GM18873 (cell line): ENCODE results near the gene HIVEP2.

ENCODE experiments used
- ATAC-seq: cut with Tn5 transposase; IDR thresholded peaks from one replicate; pipeline ENCODE4 v1.9.1; 2021; ENCODE audit warnings: mild to moderate bottlenecking, moderate library complexity, moderate number of reproducible peaks; ENCODE audit not compliant: unreplicated experiment, low FRiP score

Gene HIVEP2

GRCh38 chr6:142845624-142846458 lies 99.1 kb downstream of the HIVEP2 start:
- no peak for ATAC-seq

GRCh38 chr6:142845143-142845571 lies 99.8 kb downstream of the HIVEP2 start:
- ATAC-seq, result peak; percentile 30

DNA sequence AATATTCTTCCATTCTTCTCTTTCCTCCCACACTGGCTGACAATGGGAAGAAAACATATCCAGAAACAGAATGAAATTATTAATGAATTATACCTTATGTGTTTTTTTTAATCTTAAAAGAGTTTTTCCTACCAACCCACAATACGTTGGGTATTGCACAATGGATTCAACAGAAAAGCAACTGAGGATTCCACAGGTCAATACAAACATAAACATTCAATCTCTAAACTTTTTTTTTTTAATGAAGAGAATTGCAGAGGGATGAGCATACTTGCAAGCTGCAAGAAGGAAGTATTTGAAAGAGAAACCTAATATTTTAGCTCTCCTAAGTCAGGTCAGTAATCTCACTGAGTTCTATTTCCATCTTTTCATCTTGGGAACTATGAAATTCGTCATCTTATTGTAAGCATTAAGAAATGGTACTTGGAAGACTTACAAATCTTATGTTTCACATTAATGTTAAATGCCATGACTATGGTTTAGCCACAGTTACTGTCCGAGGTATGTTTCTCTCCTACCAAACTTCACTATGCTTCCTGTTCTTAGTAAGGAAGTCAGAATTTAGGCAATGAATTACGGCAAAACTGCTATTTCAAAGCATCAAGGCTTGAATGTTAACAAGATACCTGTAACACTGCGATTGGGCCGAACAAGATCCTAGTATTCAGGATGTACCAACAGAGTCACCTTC lies 100.8 kb downstream of the HIVEP2 start:
- ATAC-seq, result peak; percentile 27

- ATAC-seq, result no peak
These were observed 101.6 kb downstream of the HIVEP2 start for GRCh38 chr6:142843361-142843760.

GRCh38 chr6:142842418-142843261 lies 102.3 kb downstream of the HIVEP2 start:
- peak; percentile 71 for ATAC-seq

DNA sequence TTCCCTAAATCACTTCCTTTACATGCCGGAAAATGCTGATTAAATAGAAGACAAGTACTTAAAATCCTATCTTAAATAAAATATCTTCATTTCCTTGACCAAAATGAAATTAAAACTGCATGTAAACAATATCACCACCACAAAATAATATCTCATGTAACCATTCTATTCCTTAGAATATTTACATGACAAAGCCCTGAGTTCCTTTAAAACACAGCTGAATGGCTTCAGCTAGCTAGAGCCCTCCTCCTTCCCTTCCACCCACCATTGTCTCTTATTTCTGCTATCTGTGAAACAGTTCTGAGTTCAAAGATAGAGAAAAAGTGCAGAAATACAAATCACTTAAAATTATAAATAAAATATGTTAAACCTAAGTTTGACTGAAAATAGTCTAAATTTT lies 103.1 kb downstream of the HIVEP2 start:
- no peak for ATAC-seq

GRCh38 chr6:142839686-142840040 lies 105.3 kb downstream of the HIVEP2 start:
- ATAC-seq, result no peak

- no peak for ATAC-seq
These were observed 105.9 kb downstream of the HIVEP2 start for GRCh38 chr6:142838821-142839685.

DNA sequence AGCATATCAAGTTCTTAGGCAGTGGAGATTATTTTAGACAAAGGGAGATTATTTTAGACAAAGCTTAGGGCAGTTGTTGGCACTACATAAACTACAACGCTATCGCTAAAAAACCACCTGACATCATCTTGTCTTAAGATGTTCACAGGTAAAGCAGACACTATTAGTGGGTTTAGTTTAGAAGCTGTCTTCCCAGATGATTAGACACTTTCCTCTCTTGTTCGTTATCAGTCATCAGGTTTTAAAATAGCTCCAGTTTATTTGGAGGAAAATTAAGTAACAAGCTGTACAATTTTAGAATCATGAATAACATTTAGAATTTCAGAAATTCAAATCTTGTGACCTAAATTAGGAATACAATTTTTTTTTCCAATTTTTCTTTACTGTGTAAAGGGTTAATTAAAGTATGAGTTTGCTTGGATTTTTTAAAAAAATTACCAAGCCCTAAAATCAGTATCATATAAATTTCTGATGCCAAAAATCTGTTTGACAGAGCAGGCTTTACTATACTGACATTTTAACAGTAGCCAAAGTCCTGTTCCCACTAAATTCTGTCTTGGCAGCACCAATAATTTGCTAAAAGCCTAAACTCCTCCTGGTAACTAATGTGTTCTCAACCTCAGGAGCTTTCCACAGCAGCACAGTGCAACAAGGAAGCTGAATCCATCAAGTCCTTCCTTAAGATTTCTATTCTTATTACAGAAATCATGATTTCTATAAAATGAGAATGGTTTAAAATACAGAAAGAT lies 109.0 kb downstream of the HIVEP2 start:
- no peak for ATAC-seq

GRCh38 chr6:142834853-142835252 lies 110.1 kb downstream of the HIVEP2 start:
- ATAC-seq, result no peak

DNA sequence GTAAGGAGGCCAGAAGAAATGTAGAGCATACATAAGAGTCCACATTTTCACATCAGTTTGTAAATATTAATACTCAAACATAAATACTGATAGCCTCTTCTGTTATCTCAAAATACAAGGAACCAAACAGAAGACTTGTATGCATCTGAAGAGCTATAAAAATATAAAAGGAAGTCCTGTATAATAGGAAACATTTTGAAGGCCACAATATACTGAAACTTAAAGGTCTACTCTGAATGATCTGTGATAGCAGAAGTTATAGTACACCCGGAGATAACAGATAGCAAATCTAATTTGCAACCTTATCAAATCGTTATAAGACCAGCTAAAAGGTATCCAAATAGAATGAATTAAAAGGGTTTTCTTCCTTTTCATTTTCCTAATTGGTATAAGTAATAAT lies 111.2 kb downstream of the HIVEP2 start:
- ATAC-seq, result no peak

DNA sequence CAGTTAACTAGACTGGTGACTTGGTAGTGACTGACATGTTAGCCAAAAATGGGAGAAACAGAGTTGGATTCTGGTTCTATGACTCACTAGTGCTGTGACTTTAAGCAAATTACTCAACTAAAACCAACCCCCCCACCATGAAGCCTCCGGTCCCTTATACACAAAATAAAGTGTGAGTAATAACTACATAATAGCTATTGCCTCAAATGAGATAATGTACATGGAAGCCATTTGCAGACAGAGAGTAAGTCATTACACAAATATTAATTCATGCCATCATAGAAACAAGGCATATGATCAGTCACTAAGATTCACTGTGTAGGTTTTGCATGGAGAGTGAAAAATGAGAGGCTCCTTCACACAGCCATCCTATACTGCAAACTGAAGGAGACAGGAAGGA lies 111.9 kb downstream of the HIVEP2 start:
- no peak for ATAC-seq

DNA sequence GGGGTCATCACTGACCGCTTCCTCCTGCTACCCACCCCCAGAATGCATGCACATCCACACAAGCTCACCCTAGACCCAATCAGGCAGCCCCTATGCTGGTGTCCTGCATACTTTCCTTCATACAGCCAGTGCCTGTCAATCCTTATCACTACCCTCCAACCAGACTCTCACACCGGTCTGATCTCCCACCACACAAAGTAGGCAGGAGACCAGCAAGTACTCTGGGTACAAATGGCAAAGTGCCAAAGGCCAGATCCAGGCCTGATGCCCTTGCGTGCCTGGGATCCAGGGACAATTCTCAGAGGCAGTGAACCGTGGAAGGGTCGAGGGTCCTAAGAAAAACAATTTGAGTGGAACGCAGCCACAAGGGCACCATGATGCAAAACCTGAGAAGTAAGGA lies 114.2 kb downstream of the HIVEP2 start:
- ATAC-seq, result no peak

GRCh38 chr6:142830116-142830710 lies 114.8 kb downstream of the HIVEP2 start:
- no peak for ATAC-seq

DNA sequence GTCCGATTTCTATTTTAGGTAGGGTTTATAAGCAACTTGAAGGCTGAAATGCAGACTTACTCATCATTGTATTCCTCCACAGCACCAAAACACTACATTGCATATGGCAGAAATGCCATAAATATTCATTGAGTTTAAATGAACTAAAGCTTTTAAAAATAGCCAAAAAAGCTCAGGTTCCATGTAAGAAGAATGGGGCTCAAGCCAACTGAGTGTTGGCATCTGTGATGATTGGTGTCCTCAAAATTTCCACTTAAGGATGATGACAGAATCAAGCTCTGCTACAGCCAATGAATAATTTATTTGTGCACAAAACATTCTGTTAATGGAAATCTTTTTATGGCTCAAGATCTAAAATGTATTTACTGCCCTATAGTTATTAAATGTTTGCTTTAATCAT lies 115.4 kb downstream of the HIVEP2 start:
- no peak for ATAC-seq

DNA sequence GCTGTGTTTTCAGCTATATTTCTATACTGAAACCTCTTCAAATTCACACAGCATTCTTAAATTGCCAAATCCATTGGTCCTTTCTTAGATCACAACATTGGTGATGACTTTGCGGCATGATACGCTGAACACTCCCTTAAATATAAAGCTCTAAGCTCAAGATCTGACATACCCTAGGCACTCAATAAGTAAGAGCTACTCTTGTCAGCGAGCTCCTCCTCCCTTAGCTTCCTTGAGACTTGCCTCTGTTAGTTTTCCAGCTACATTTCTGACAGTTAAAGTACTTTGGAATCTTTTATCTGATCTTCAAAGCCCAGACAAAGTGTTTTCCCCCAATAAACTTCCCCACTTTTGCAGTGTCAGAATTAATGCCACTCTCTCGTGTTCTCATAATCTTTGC lies 117.0 kb downstream of the HIVEP2 start:
- no peak for ATAC-seq

GRCh38 chr6:142827369-142827768 lies 117.6 kb downstream of the HIVEP2 start:
- ATAC-seq, result no peak

DNA sequence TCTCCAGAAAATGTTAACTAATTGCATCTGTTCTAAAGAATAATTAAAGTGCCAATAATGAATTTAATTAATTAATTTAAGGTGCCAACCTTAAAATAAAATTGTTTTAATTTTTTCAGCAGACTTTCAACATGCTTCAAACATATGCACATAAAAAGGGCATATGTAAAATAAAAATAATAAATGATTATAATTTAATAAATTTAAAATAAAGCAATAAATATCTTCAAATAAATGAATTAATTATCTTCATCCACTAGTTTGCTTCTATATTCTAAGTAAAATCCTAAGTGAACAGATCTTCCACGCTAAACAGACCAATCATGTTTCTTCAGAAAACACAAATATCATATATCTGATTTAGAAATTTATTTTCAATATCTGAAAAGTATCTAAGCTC lies 119.2 kb downstream of the HIVEP2 start:
- no peak for ATAC-seq

GRCh38 chr6:142824426-142824825 lies 120.5 kb downstream of the HIVEP2 start:
- ATAC-seq, result no peak
